Renal cortex interstitium (tissue), 3 donors: Measurements from ENCODE around the gene NAP1L5. TPM values are rescaled to one million over a fixed set of nuclear protein-coding genes. Genes with fewer than 3 reads are reported as not detected.

Source experiments
- polyA plus RNA-seq, 3 donors: library from polyadenylated mRNA; unstranded; fragments of 120-200 nt; gene quantifications; one replicate each; pipeline ENCODE4 v1.2.1, GENCODE V29; 2013; ENCODE audit not compliant: insufficient read length in 3 of 3

Gene NAP1L5
- polyA plus RNA-seq, 3 donors = 13.8 to 16.4 (median 14.0) TPM

Other genes with a start within 250 kb of the NAP1L5 start
- gene HERC5, start 240.7 kb downstream of the NAP1L5 start, polyA plus RNA-seq = 1 to 10 TPM; 4.8 to 6.0 (median 4.8) TPM
- 100 to 1,000 TPM; 105 to 127 (median 119) TPM for gene PYURF, start 174.1 kb downstream of the NAP1L5 start, polyA plus RNA-seq
- gene HERC3, start 105.3 kb downstream of the NAP1L5 start, polyA plus RNA-seq = 10 to 100 TPM; 13.9 to 15.7 (median 14.4) TPM